ENCODE data around the gene NDUFAF5.

The NDUFAF5 gene

DNA sequence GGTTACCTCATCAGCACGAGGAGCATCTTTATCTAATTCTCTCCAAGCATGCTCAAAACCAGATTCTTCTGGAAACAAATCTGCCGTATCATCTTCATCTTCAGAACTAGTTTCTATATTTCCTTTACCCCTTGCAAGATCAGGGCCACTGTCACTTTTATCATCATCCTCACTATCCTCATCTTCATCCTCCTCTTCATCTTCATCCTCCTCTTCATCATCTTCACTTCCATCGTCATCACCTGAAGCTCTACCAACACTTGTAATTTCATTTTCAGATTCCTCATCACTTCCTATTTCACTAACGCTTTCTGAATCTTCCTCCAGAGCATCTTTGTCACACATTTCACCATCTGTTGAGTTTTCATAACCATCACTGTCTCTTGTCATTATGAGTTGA, 9.0 kb upstream of the NDUFAF5 start:
- no peak for DNase-seq (ENCODE audit: low read depth in 2 of 3, low spot score in 1 of 3)

DNA sequence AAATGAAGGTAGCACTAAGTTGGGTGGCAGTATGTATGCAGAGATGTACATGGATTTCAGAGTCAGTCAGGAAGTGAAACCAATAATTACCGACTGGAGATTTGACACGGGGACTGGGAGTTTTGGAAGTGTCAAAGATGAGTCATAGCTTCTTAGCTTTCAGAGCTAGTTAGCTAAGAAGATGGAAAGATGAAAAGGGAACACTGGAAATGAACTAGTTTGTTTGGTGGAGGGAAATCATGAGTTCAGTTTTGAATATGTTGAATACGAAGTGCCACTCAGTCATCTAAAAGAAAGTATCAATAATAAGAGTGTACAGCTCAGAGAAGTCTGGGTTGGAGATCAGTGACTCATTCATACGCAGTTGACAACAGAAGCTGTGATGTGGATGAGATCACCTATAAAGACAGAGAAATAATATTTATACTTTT, 7.6 kb upstream of the NDUFAF5 start:
- no peak for DNase-seq (ENCODE audit: low read depth in 2 of 3, low spot score in 1 of 3)

DNA sequence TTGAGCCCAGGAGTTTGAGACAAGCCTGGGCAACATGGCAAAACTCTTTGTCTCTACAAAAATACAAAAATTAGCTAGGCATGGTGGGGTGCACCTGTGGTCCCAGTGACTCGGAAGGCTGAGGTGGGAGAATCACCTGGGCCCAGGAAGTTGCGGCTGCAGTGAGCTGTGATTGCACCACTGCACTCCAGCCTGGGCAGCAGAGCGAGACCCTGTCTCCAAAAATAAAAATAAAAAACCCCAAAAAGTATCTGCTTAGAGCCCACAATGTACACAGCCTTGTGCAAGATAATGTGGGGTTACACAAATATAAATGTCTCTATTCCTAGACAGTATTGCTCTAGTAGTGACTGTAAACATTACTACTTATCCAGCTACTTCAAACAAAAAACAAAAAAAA, 6.0 kb upstream of the NDUFAF5 start:
- no peak for DNase-seq (ENCODE audit: low read depth in 2 of 3, low spot score in 1 of 3)

DNA sequence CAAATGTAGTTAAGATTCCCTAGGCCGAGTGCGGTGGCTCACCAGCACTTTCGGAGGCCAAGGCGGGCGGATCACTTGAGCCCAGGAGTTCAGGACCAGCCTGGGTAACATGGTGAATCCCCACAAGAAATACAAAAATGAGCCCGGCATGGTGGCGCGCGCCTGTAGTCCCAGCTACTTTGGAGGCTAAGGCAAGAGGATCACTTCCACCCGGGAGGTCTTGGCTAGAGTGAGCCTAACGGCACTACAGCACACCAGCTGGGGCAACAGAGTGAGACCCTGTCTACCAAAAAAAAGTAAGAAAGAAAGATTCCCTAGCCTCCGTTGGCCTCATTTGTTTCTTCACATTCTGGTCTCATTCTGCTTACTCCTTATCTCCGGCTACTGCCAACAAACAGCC, 1.3 kb upstream of the NDUFAF5 start:
- no peak for DNase-seq (ENCODE audit: low read depth in 2 of 3, low spot score in 1 of 3)

DNA sequence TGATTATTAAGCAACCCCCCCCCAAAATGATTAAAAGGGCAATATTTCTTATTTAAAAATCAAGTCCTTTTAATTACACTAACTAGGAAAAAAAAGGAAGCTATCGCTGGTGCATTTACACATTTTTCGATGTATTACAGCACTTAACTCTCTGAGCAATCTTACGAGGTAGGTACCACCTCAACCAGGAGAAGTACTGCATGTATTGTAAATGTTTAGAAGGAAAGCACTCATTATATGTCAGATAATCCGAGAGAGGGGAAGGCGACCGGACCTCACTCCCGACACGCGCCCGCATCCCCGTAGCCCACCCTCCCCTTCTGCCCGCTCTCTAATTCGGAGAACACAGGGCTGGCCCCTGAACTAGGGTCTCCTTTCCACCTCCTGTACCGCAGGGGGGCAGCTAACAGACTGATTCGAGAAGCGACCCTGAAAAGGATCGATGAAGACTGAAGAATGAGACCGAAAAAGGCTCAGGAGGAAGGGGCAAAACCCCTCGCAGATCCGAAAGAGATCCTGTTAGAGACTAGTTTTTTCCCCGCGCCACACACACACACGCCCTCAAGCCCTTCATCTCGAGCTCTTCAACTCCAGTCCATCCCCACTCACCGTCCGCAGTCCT, 446 bp upstream of the NDUFAF5 start:
- DNase-seq (ENCODE audit: low read depth in 2 of 3, low spot score in 1 of 3), result no peak

DNA sequence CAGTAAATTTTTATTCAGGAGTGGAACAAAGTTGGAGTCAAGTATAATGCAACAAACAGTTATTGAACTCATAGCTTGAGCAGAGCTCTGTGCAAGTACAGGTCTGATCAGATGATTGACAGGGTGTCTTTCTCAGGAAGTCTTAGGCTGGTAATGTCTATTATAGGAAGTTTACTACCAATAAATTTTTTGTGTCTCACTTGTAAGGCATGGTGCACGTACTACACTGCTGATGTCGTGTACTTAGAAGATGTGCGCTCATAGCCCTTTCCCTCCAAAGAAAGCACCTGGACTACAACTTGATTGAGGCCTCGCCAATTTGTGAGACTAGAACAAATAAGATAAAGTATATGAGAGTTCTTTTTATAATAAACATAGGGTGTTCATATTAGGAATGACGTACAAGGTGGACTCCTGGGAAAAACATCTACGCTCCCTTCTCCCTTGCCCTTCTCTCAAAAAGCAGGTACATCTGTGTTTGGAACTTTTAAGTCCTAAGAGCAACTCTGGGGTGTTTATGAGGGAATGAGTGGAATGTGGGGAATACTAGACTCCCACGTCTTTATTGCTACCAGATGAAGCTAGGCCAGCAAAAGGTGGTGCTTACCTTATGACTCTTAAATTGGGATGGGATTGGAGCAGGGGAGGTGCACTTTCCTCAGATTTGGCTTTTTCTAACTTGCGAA, 1.5 kb downstream of the NDUFAF5 start:
- no peak for DNase-seq (ENCODE audit: low read depth in 2 of 3, low spot score in 1 of 3)

DNA sequence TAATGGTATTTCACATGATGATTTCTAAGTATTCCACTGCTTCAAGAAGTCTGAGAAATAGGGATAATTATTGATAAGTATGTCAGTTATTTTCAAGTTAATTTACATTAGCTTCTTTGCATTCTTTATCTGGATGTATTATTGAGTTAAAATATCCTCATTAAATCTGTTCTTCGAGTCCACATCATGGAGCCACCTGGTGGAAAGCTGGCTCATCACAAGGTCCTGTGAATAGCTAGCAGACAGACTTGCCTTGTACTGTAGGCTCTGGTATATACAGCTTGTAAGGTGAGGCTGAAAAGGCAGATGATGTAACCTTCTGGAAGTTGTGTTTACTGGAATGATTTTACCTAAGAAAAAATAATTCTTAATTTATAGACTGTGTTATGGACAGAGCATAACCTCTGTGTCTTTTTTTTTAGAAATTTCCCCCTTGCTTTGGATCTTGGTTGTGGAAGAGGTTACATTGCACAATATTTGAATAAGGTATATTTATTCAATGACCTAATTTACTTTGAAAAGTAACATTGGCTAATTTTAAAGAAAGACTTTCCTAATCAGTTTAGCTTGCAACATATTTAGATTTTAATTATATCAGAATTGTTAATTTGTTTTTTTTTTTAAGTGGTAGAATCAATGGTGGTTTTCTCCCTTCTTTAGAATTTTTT, 3.5 kb downstream of the NDUFAF5 start:
- DNase-seq (ENCODE audit: low read depth in 2 of 3, low spot score in 1 of 3), result peak in 1 of 3 donors; percentile 8

DNA sequence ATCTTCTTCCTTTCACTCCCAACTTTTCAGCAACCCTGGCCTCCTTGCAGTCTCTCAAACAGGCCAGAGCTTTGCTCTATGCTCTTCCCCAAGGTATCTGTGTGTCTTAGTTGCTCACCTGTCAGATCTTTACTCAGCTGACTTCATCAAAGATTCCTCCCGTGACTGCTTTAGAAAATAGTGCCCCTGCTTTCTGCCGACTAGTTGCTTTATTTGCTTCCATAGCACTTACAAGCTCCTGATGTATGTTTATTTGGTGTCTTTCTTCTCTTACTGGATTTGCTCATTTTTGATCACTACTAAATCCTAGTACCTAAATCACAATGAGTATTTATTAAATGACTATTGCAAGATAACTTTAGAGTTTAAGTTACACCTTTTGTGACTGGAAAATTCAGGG, 5.9 kb downstream of the NDUFAF5 start:
- DNase-seq (ENCODE audit: low read depth in 2 of 3, low spot score in 1 of 3), result no peak

DNA sequence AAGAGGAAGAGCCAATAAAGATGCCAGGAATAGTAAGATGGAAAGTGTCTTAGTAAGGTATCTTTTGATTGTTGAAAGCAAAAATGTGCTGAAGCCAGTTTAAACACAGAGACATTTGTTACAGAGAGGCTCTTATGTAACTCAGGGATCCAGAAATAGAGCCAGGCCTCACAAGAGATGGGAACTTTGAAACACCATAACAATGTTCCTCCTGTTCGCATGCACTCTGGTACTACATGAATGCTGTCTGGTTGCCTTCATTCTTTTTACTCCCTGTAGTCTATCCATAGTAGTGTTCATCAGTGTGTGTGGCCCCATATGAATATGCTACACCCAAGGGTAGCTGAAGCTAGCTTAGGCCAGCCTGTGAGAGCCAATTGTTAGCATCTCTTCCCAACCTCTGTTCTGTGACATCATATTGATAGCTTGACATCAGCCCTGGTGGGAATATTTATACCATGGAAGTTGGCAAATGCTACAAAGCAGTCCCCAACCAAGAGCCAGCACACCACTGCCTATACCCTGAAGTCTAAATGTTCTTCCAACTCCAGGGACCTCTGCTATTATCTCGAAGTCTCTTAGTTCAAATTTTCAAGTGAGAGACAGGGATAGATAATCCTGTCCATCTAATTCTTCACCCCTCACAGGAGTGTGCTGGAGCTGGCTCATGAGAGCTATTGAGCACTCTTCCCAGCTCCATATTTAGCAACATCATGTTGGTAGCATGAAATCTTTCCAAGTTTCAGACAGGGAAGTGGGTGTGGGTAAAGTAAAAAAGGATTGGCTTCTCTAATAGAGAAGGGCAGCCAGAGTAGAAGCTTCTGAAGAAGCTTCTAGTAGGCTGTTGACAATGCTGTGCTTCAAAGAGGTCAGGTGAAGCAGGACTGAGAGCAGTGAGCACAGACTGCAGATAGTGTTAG, 7.0 kb downstream of the NDUFAF5 start:
- DNase-seq (ENCODE audit: low read depth in 2 of 3, low spot score in 1 of 3), result no peak

DNA sequence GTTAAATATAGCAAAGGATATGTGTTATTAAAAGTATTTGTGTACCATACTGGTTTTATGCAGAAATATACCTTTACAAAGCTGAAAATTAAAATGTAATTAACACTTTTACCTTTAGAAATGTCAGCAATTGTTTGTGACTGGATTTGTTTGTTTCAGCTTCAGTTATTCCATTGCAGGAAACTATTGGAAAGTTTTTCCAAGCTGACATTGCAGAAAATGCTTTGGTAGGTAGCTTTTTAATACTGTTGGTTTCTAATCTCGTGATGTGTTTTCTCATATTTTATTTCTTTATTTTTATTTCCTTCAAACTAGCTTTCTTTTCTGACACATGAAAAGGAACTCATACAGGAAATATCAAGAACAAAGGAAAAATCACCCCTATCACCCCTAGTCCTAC, 8.2 kb downstream of the NDUFAF5 start:
- DNase-seq (ENCODE audit: low read depth in 2 of 3, low spot score in 1 of 3), result no peak

DNA sequence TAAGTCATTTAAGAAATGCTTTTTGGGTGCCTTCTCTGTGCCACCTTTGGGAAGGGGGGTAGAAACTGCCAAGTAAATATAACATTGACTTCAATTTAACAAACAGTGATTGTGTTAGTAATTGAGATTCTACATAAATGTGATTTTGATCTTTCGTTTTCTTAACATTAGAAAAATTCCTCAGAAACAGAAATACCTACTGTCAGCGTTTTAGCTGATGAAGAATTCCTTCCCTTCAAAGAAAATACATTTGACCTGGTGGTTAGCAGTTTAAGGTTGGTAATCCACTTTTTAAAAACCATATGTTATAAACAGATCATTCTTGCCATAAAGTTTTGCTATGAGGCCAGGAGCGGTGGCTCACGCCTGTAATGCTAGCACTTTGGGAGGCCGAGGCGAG, 9.8 kb downstream of the NDUFAF5 start:
- DNase-seq (ENCODE audit: low read depth in 2 of 3, low spot score in 1 of 3), result no peak

DNA sequence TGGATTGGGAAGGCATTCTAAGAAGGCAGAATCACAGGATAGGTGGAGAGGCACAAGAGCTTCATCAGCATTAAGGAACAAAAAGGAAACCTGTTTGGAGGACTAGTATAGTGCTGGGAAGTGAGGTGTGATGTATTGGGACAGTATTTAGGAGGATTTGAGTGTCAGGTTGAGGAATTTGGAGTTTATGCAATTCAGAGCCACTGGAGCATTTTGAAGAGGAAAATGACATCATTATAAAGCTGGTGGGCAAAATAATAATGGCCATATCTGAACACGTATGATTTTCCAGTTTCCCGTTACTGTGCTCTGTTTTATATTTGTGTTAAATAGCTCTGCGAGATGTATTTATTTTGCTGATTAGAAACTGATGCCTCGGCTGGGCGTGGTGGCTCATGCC, 14.2 kb downstream of the NDUFAF5 start:
- DNase-seq (ENCODE audit: low read depth in 2 of 3, low spot score in 1 of 3), result no peak

DNA sequence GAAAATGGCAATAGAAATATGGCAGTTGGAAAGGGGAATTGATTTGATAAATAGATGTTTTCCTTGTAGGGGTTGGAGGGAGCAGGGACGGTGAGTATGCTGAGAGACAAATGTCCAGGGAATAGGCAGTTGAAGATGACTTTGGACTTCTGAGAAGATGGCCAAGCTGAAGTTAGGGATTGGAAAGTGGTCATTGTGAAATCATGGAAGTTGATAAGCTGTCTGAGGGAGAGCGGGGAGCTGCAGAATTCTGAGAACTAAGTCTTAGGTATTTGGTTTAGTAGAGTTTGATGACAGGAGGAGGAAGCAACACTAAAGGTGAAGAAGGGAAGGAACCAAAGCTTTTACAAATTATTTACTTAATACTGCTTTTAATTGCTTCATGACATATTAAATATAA, 15.1 kb downstream of the NDUFAF5 start:
- DNase-seq (ENCODE audit: low read depth in 2 of 3, low spot score in 1 of 3), result no peak

DNA sequence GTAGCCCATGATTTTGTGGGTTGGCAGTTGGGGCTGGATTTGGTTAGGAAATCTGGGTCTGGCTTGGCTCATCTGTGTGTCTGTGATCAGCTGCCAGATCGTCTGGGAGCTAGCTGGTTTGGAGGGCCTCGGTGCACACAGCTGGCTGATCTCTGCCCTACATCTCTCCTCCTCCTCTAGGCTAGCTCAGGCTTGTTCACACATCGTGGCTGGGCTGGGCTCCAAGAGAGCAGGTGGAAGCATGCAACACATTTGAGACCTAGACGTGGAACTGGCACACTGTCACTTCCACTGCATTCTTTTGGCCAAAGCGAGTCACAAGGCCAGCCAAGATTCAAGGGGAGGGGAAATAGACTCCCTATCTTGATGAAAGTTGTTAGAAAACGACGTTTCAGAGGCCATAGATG, 15.9 kb downstream of the NDUFAF5 start:
- DNase-seq (ENCODE audit: low read depth in 2 of 3, low spot score in 1 of 3), result no peak

DNA sequence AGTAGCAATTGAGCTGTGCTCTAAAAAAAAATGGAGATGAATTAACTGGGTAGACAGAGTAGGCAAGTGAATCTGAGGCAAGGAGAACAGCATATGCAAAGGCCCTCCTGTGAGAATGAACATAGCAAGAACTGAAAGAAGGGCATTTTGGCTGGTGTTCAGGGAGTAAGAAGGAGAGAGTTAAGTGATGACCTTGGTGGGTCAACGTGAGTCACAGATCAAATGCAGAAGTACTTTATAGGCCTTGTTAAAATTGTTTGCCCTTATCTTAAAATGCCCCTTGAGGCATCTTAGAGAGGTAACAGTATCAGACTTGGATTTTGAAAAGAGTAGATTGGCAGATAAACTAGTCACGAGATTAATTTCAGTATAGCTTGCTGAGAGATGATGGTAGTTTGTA, 24.5 kb downstream of the NDUFAF5 start:
- no peak for DNase-seq (ENCODE audit: low read depth in 2 of 3, low spot score in 1 of 3)

DNA sequence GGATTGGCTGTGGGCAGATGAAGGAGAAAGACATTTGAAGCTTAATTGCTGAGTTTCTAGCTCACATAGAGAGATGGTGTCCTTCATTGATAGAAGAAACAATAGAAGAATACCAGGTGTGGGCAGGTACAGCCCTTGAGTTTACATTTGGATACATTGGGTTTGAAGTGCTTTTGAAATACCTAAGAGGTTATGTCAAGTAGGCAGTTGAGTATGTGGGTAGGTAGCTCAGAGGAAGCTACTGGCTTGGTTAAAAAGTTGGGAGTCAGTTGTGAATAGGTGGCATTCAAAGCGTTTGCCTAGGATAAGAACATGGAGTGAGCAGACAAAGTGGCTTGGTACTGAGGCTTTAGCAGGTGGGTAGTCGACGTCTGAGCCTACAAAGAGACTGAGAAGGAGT, 25.0 kb downstream of the NDUFAF5 start:
- no peak for DNase-seq (ENCODE audit: low read depth in 2 of 3, low spot score in 1 of 3)

DNA sequence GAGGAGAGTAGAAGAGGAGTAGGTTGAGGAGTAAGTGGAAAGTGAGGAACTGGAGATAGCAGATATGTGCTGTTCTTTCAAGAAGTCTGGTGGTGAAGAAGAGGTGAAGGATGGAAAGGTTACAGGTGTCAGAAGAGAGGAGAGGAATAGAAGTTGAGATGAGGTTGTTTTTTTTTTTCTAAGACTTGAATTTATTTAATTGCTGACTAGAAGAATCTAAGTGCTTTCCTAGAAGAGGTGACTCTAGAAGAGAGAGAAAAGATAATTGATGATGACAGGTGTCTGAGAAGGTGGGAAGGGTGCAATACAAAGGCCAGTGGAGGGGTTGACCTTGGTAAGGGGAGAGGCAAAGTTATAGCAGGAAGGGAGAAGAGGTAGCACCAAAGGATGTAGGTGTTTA, 25.6 kb downstream of the NDUFAF5 start:
- DNase-seq (ENCODE audit: low read depth in 2 of 3, low spot score in 1 of 3), result no peak

DNA sequence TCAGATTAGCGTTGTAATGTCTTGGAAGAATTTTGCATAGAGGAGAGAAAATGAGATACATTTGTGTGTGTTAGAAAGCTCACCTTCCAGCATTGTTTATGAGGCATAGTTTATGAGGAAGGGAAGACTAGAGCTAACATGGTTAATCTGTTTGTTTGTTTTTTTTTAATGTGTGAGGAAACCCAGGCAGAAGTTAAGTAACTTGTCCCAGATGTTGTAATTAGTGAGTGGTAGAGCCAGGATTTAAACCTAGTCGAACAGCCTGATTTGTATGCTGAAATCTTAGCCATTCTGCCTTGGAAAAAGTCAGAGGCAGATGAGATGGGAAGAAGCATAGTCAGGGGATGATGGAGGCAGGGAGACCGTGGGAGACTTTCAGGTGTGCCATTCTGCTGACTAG, 29.1 kb downstream of the NDUFAF5 start:
- no peak for DNase-seq (ENCODE audit: low read depth in 2 of 3, low spot score in 1 of 3)

DNA sequence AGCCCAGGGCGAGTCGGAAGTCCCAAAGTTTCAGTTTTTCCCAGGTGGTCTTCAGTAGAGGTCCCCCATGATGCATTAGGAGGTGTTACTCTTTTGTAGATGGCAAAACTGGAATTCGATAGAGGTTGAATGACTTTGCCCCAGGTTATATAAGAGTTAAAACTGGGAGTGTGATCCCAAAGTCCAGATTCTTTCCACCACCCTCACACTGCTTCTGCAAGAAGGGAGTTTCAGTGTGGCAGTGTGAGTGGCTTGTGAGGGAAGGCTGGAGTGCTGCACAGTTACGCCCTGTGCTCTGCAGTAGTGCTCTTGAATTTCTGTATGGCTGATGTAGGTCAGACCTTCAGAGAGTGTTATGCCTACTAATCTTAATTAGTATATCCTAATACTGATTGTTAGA, 29.8 kb downstream of the NDUFAF5 start:
- no peak for DNase-seq (ENCODE audit: low read depth in 2 of 3, low spot score in 1 of 3)

DNA sequence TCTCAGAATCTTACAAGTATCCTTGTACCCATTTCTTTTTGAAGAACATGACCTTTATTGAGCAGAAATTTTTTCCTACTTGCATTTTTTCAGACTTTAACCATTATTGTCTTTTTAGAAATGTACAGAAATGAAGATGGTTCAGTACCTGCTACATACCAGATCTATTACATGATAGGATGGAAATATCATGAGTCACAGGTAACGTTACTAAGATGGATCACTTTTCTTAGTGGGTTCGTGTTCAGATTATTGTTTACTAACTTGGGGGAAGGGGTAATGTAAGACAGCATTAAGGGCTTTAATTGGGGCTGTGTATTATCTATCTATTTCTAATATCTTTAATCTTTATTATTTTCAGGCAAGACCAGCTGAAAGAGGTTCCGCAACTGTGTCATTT, 31.9 kb downstream of the NDUFAF5 start:
- no peak for DNase-seq (ENCODE audit: low read depth in 2 of 3, low spot score in 1 of 3)

DNA sequence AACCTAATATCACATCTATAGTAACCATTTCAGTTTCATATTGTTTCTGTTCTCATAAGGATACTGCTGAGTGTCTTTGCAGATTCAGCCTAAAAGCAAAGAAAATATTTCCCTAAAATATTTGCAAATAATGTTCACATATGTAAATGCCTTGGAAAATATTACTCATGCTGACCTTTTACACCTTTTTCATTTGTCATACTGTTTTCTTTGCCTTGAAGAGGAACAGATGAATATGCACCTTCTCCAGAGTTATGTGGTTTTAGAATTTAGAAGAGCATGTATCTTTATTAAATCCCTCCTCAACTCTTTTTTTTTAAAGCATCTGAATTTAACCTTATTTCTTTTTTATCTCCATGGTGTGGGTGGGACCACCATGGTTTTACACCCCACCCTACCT, 32.5 kb downstream of the NDUFAF5 start:
- no peak for DNase-seq (ENCODE audit: low read depth in 2 of 3, low spot score in 1 of 3)
